Endothelial cell of umbilical vein (primary cell): ENCODE measurements around the gene DCC. TPM values are rescaled to one million over a fixed set of nuclear protein-coding genes. Genes with fewer than 3 reads are reported as not detected.

Experiments used
- BruUV-seq: library from RNA; stranded (reverse); fragments of 400-500 nt; replicated peaks from 2 replicates; lab custom pipeline; 2021; lab: Mats Ljungman, UMichigan
- CTCF ChIA-PET: fragments of 300-600, 350-600 bp; sonication (Branson Sonifier 250); formaldehyde crosslinking; loops from one replicate; lab custom pipeline; 2021; ENCODE audit warnings: antibody characterized with exemption, inconsistent platforms; lab: Charles Lee
- POLR2A ChIA-PET: fragments of 300-600, 350-600 bp; sonication (Branson Sonifier 250); formaldehyde crosslinking; loops from one replicate; lab custom pipeline; 2021; ENCODE audit warnings: antibody characterized with exemption, inconsistent platforms; lab: Charles Lee
- DNase-seq: peaks from one replicate; pipeline ENCODE4 v3.0.0-alpha.2; 2011; ENCODE audit warnings: low read depth, low spot score
- FAIRE-seq: peaks from 2 replicates; lab custom pipeline; 2011; peaks lifted over from hg19 to GRCh38; lab: Jason Lieb, UNC
- H2AFZ ChIP-seq: 2 replicates; pipeline ENCODE4 v1.6.0; 2012; ENCODE audit warnings: low read depth, low read length, control low read depth, inconsistent platforms
- H3K27ac ChIP-seq: 2 replicates; pipeline ENCODE4 v1.5.1; 2011; ENCODE audit warnings: low read depth, mild to moderate bottlenecking, control low read depth, low read length, moderate library complexity; ENCODE audit not compliant: insufficient read depth
- H3K27me3 ChIP-seq, 2 experiments: 2 replicates each; pipeline versions ENCODE4 v1.6.0 to v1.6.1; 2011; ENCODE audit warnings: low read length in 2 of 2, mixed read lengths in 1 of 2; ENCODE audit not compliant: control insufficient read depth in 2 of 2, insufficient read depth in 2 of 2
- H3K36me3 ChIP-seq, 2 experiments: 2 replicates in 1 of 2; 3 replicates in 1 of 2; pipeline ENCODE4 v1.5.1; 2011; ENCODE audit warnings: low read length in 2 of 2, mild to moderate bottlenecking in 1 of 2, moderate library complexity in 1 of 2; ENCODE audit not compliant: control insufficient read depth in 2 of 2, insufficient read depth in 2 of 2; ENCODE audit errors: extremely low read depth in 1 of 2
- H3K4me1 ChIP-seq: 3 replicates; pipeline ENCODE4 v1.5.1; 2011; ENCODE audit warnings: mild to moderate bottlenecking, low read length; ENCODE audit not compliant: control insufficient read depth, insufficient read depth; ENCODE audit errors: extremely low read depth
- H3K4me2 ChIP-seq: 2 replicates; pipeline ENCODE4 v1.6.1; 2011; ENCODE audit warnings: low read length, control low read depth, mixed read lengths; ENCODE audit not compliant: insufficient read depth
- H3K4me3 ChIP-seq, 3 experiments: fragments of 200-600 bp in 1 of 3; sonication (generic), shearing (Covaris generic) in 1 of 3; replicated peaks in 1 of 3; 2 replicates each; pipeline ENCODE4 v1.5.1; 2011 to 2016; ENCODE audit warnings: control low read depth in 3 of 3, low read length in 3 of 3, mild to moderate bottlenecking in 2 of 3, inconsistent platforms in 1 of 3, low read depth in 1 of 3, moderate library complexity in 1 of 3; ENCODE audit not compliant: insufficient read depth in 1 of 3
- H3K79me2 ChIP-seq: 2 replicates; pipeline ENCODE4 v1.6.0; 2012; ENCODE audit warnings: low read length, inconsistent platforms; ENCODE audit not compliant: control insufficient read depth, insufficient read depth
- H3K9ac ChIP-seq: replicated peaks from 2 replicates; pipeline ENCODE3; 2011; ENCODE audit warnings: low read length, control low read depth; ENCODE audit not compliant: insufficient read depth; ENCODE audit errors: extremely low read depth
- H3K9me1 ChIP-seq: replicated peaks from 3 replicates; pipeline ENCODE4 v1.6.0; 2011; ENCODE audit warnings: mild to moderate bottlenecking, low read length; ENCODE audit not compliant: control insufficient read depth, insufficient read depth; ENCODE audit errors: extremely low read depth
- H3K9me3 ChIP-seq: replicated peaks from 2 replicates; pipeline ENCODE4 v1.5.1; 2012; ENCODE audit warnings: low read length, inconsistent platforms; ENCODE audit not compliant: control insufficient read depth, insufficient read depth
- H4K20me1 ChIP-seq: replicated peaks from 2 replicates; pipeline ENCODE3; 2011; ENCODE audit warnings: mild to moderate bottlenecking, low read length; ENCODE audit not compliant: control insufficient read depth, insufficient read depth; ENCODE audit errors: extremely low read depth
- CTCF ChIP-seq, 2 donors: IDR thresholded peaks; 1 replicate in 1 of 2; 2 replicates in 1 of 2; pipeline ENCODE4 v1.5.1; 2011; ENCODE audit warnings: low read length in 2 of 2, mild to moderate bottlenecking in 2 of 2, moderate library complexity in 2 of 2, control low read depth in 1 of 2, inconsistent platforms in 1 of 2, low read depth in 1 of 2; ENCODE audit not compliant: insufficient read depth in 1 of 2; ENCODE audit errors: extremely low read depth in 1 of 2
- EZH2 ChIP-seq: IDR thresholded peaks from 2 replicates; pipeline ENCODE4 v1.6.1; 2012; ENCODE audit warnings: borderline replicate concordance, low read depth, mild to moderate bottlenecking, moderate library complexity, low read length, inconsistent platforms; ENCODE audit not compliant: severe bottlenecking
- FOS ChIP-seq: IDR thresholded peaks from 2 replicates; pipeline ENCODE4 v1.6.1; 2011; ENCODE audit warnings: mild to moderate bottlenecking, low read length, moderate library complexity, borderline replicate concordance; ENCODE audit not compliant: insufficient read depth
- GATA2 ChIP-seq: IDR thresholded peaks from 2 replicates; pipeline ENCODE4 v1.7.0; 2011; ENCODE audit warnings: low read depth, mild to moderate bottlenecking, moderate library complexity, mixed read lengths, low read length; ENCODE audit not compliant: insufficient read length, insufficient read depth
- JUN ChIP-seq: IDR thresholded peaks from 2 replicates; pipeline ENCODE4 v1.6.1; 2011; ENCODE audit warnings: borderline replicate concordance, low read depth; ENCODE audit not compliant: insufficient read length, insufficient read depth
- POLR2AphosphoS5 ChIP-seq: IDR thresholded peaks from 2 replicates; pipeline ENCODE4 v1.6.1; 2012; ENCODE audit warnings: low read depth, mild to moderate bottlenecking, control low read depth, low read length, moderate library complexity; ENCODE audit not compliant: insufficient read depth
- dilution Hi-C: fragments of 300-500 bp; cut with MboI; formaldehyde crosslinking; loops from one replicate; pipeline ENCODE4 v1.15.0; 2019; ENCODE audit warnings: low sequenced_read_pairs; ENCODE audit not compliant: extremely low pct_ligation_motif_present
- intact Hi-C: fragments of 100-400 bp; cut with micrococcal nuclease; formaldehyde crosslinking; loops from one replicate; pipeline ENCODE4 v1.10.0; 2022
- polyA plus RNA-seq, 4 experiments: library from polyadenylated mRNA; depleted of rRNA in 3 of 4; stranded (reverse) in 3 of 4; unstranded in 1 of 4; fragments of >200 nt; gene quantifications; 2 replicates each; pipeline versions ENCODE4 v1.2.1 to v1.2.3, GENCODE V29; 2011 to 2012; ENCODE audit warnings: missing spikeins in 1 of 4
- total RNA-seq: library from RNA; stranded (reverse); gene quantifications from 2 replicates; pipeline ENCODE4 v1.2.3, GENCODE V29; 2021

Gene DCC
- total and polyA plus RNA-seq, 2 donors (not counting 3 experiments of a cell fraction or from before 2014, with no cell fraction given) = not detected

DNA sequence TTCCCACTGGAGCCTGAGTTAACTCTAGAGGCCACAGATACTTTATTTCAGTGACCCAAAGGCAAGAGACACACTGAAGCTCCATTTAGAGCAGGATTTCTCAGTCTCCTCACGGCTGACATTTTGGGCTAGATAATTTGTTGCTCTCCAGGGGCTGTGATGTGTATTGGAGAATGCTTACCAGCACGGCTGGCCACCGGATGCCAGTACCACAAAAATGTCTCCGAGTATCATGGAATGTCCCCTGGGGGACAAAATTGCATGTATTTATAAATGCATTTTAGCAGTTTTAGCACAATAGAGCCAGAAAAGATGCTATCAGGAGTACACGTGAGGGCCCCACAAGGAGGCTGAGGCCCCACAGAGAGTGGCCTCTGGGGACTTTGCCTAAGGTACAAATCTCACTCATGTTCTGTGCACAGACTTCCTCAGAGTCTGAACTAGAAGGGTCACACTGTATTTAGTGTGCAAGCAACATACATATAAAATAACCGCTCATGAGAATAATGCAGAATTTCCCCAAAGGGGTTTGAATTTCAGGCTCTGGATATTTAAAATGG is 20.5 kb upstream of the DCC start:
- no peak for FAIRE-seq
- no peak overlapping the region for H3K4me2 ChIP-seq
- no peak for DNase-seq
- H3K36me3 ChIP-seq = no peaks in the 10 kb centered on the region
- no peaks in the 10 kb centered on the region for H3K4me1 ChIP-seq
- TF ChIP-seq POLR2AphosphoS5 = no peak
- no peak for TF ChIP-seq GATA2
- no peak for TF ChIP-seq CTCF (IDR thresholded peaks at IDR 0.05; ENCODE audit: extremely low read depth in 1 of 2, insufficient read depth in 1 of 2, low read depth in 1 of 2, low read length in 2 of 2)
- no peak for TF ChIP-seq FOS
- no peak for TF ChIP-seq JUN
- no peak overlapping the region for H2AFZ ChIP-seq
- no peaks in the 10 kb centered on the region for H4K20me1 ChIP-seq
- H3K79me2 ChIP-seq = no peaks in the 10 kb centered on the region
- ChIA-PET POLR2A (no interaction called here), CTCF (no interaction called here)
- no peak overlapping the region for H3K4me3 ChIP-seq
- no peaks in the 10 kb centered on the region for H3K27me3 ChIP-seq
- H3K27ac ChIP-seq = no peak overlapping the region
- dilution Hi-C loops = no loop called here
- intact Hi-C loops = no loop called here
- no TSS peak for BruUV-seq
- H3K9me1 ChIP-seq = no peaks in the 10 kb centered on the region
- H3K9me3 ChIP-seq = peaks cover 4% of the 10 kb centered on the region
- no peak overlapping the region for H3K9ac ChIP-seq

DNA sequence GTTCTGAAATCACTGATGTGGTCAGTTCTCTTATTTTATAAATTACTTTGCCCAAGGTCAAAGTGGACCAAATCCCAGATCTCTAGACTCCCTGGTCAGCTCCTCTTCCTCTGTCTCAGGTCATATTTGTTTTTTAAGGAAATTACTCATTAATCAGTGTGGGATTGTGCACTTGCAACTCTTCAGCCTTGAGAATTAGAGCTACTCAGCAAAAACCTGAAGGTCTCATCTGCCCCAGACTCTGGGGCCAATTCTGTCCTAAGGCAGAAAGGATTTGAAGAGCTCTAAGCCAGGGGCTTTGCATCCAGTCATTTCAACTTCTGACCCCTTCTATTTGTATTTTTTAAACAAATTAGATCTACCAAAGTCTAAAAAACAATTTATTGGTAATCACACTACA is 17.7 kb upstream of the DCC start:
- CTCF ChIA-PET = no interaction called here
- BruUV-seq = no TSS peak

More for the DNA sequence above, 17.7 kb upstream of the DCC start:
- no peak overlapping the region for H3K4me3 ChIP-seq
- H3K27me3 ChIP-seq = no peaks in the 10 kb centered on the region
- H3K4me1 ChIP-seq = no peaks in the 10 kb centered on the region
- H3K27ac ChIP-seq = no peak overlapping the region
- intact Hi-C loops = no loop called here
- no peak for FAIRE-seq
- no peaks in the 10 kb centered on the region for H4K20me1 ChIP-seq
- POLR2A ChIA-PET = no interaction called here
- no peaks in the 10 kb centered on the region for H3K9me1 ChIP-seq
- no peak for DNase-seq
- dilution Hi-C loops = no loop called here
- no peak overlapping the region for H3K9ac ChIP-seq
- no peaks in the 10 kb centered on the region for H3K79me2 ChIP-seq
- H3K4me2 ChIP-seq = no peak overlapping the region
- TF ChIP-seq EZH2 = no peak
- no peak for TF ChIP-seq POLR2AphosphoS5
- no peak for TF ChIP-seq FOS
- no peak for TF ChIP-seq JUN
- no peak for TF ChIP-seq GATA2
- peaks cover 4% of the 10 kb centered on the region for H3K9me3 ChIP-seq
- no peak overlapping the region for H2AFZ ChIP-seq
- no peaks in the 10 kb centered on the region for H3K36me3 ChIP-seq
